Vagina (tissue), 2 donors: ENCODE results near the gene ZNF101. TPM values are rescaled to one million over a fixed set of nuclear protein-coding genes. Genes with fewer than 3 reads are reported as not detected.

ENCODE experiments used
- DNase-seq, 2 donors: peaks; one replicate each; pipeline ENCODE4 v3.0.0-alpha.2; 2017; ENCODE audit errors: extremely low spot score in 2 of 2
- H3K27ac ChIP-seq: fragments of 200-600 bp; sonication (generic); one replicate; pipeline ENCODE4 v1.5.1; 2019
- H3K27me3 ChIP-seq: fragments of 200-600 bp; sonication (generic); one replicate; pipeline ENCODE4 v1.5.1; 2019
- H3K36me3 ChIP-seq, 2 donors: fragments of 200-600 bp; sonication (generic); one replicate each; pipeline ENCODE4 v1.5.1; 2017 to 2019
- H3K4me1 ChIP-seq: fragments of 200-600 bp; sonication (generic); one replicate; pipeline ENCODE4 v1.5.1; 2019
- H3K4me3 ChIP-seq, 2 donors: fragments of 200-600 bp; sonication (generic); 1 replicate in 1 of 2; 2 replicates in 1 of 2; pipeline ENCODE4 v1.5.1; 2016 to 2019
- H3K9me3 ChIP-seq: fragments of 200-600 bp; sonication (generic); one replicate; pipeline ENCODE4 v1.5.1; 2019
- POLR2A ChIP-seq, 2 donors: fragments of 450-650 bp; IDR thresholded peaks; one replicate each; pipeline ENCODE4 v1.6.1; 2017; ENCODE audit warnings: antibody characterized with exemption in 2 of 2, mild to moderate bottlenecking in 2 of 2, moderate library complexity in 2 of 2
- POLR2AphosphoS5 ChIP-seq, 2 donors: sonication (generic); formaldehyde crosslinking; IDR thresholded peaks; one replicate each; pipeline ENCODE4 v1.9.0; 2017; ENCODE audit warnings: antibody characterized with exemption in 2 of 2, mild to moderate bottlenecking in 2 of 2, low read depth in 1 of 2; ENCODE audit not compliant: insufficient read depth in 1 of 2
- intact Hi-C: fragments of 100-400 bp; cut with DNase I; formaldehyde crosslinking; loops from one replicate; pipeline ENCODE4 v1.15.1; 2023
- total RNA-seq: library from RNA; depleted of rRNA; stranded (reverse); fragments of >200 nt; gene quantifications from one replicate; pipeline ENCODE4 v1.2.3, GENCODE V29; 2016
- TF ChIP-seq, protein P1 (sequence below), 3 experiments: fragments of 450-650 bp in 2 of 3; fragments of 200-600 bp in 1 of 3; sonication (generic) in 1 of 3; IDR thresholded peaks; one replicate each; pipeline ENCODE4 v1.5.1; 2017 to 2019; ENCODE audit warnings: antibody characterized with exemption in 3 of 3, mild to moderate bottlenecking in 2 of 3, moderate library complexity in 2 of 3

The ZNF101 gene
- total RNA-seq, 1 donor from 2014 or later = 6.9 TPM

DNA sequence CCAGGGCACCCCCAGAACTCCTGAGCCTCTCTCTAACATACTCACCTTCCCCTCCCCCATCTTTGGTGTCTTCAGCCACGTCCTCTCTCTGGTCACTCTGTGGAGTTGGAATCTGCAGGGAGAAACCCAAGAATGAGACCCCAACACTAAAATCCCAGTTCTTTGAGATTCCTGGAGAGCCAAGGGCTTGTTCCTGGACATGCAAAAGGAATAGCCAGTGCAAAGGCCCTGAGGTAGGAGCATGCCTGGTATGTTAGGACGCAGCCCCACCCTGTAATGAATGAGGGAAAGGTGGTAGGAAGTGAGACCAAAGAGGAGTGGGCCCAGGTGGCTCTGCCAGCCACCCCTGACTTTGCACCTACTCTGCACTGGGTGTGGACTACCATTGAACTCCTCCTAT is 38.2 kb upstream of the ZNF101 start:
- intact Hi-C loops = no loop called here
- no peak overlapping the region for H3K27ac ChIP-seq
- no peaks in the 10 kb centered on the region for H3K9me3 ChIP-seq
- peaks cover 15% of the 10 kb centered on the region for H3K4me1 ChIP-seq
- no peak for DNase-seq
- H3K4me3 ChIP-seq = no peak overlapping the region
- no peak for TF ChIP-seq POLR2AphosphoS5 (IDR thresholded peaks at IDR 0.05; ENCODE audit: insufficient read depth in 1 of 2, low read depth in 1 of 2)
- TF ChIP-seq, protein P1, sequence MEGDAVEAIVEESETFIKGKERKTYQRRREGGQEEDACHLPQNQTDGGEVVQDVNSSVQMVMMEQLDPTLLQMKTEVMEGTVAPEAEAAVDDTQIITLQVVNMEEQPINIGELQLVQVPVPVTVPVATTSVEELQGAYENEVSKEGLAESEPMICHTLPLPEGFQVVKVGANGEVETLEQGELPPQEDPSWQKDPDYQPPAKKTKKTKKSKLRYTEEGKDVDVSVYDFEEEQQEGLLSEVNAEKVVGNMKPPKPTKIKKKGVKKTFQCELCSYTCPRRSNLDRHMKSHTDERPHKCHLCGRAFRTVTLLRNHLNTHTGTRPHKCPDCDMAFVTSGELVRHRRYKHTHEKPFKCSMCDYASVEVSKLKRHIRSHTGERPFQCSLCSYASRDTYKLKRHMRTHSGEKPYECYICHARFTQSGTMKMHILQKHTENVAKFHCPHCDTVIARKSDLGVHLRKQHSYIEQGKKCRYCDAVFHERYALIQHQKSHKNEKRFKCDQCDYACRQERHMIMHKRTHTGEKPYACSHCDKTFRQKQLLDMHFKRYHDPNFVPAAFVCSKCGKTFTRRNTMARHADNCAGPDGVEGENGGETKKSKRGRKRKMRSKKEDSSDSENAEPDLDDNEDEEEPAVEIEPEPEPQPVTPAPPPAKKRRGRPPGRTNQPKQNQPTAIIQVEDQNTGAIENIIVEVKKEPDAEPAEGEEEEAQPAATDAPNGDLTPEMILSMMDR (IDR thresholded peaks at IDR 0.05) = no peak
- TF ChIP-seq POLR2A (IDR thresholded peaks at IDR 0.05) = no peak
- no peaks in the 10 kb centered on the region for H3K27me3 ChIP-seq
- H3K36me3 ChIP-seq = peaks cover 0 to 17% of the 10 kb centered on the region in 2 donors

DNA sequence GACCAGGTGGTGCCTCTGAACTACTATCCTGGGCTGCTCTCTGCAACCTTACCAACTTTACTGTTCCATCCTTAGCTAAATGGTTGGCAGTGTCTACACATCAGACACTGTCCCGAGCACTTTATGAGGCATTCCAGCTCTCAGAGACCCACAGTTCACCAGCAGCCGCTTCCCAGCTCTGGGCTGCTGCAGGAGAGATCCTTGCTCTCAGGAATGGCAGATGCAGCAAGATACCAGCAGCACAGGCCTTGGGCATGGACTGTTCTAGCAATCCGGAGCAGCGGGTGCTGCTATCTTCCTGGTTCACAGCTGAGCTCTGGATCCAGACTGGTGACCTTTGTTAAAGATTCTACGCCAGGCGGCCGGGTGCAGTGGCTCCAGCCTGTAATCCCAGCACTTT is 37.3 kb upstream of the ZNF101 start:
- intact Hi-C loops = no loop called here
- H3K27me3 ChIP-seq = no peaks in the 10 kb centered on the region
- peaks cover 0 to 17% of the 10 kb centered on the region in 2 donors for H3K36me3 ChIP-seq
- H3K9me3 ChIP-seq = no peaks in the 10 kb centered on the region
- peaks cover 15% of the 10 kb centered on the region for H3K4me1 ChIP-seq
- TF ChIP-seq, protein P1 (IDR thresholded peaks at IDR 0.05) = no peak
- TF ChIP-seq POLR2A (IDR thresholded peaks at IDR 0.05) (no peak), POLR2AphosphoS5 (IDR thresholded peaks at IDR 0.05; ENCODE audit: insufficient read depth in 1 of 2, low read depth in 1 of 2) (no peak)
- no peak overlapping the region for H3K4me3 ChIP-seq
- H3K27ac ChIP-seq = no peak overlapping the region
- no peak for DNase-seq

DNA sequence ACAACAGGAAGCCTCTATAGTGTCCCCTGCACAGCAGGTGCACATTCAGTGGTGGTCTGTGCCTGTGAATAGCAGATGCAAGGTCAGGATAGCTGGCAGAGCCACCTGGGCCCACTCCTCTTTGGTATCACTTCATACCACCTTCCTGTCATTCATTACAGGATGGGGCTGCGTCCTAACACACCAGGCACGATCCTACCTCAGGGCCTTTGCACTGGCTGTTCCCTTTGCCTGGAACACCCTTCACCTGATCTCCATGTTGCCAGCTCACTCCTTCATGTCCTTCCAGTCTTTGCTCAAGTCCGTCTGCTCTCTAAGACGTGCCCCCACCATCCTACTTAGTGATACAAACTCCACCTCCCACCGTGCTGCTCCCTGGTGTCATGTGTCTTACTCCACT is 36.0 kb upstream of the ZNF101 start:
- H3K4me3 ChIP-seq = no peak overlapping the region
- no peaks in the 10 kb centered on the region for H3K9me3 ChIP-seq
- H3K4me1 ChIP-seq = peaks cover 11% of the 10 kb centered on the region
- H3K36me3 ChIP-seq = peaks cover 0 to 17% of the 10 kb centered on the region in 2 donors
- no peak for DNase-seq
- intact Hi-C loops = no loop called here
- H3K27ac ChIP-seq = no peak overlapping the region
- TF ChIP-seq, protein P1 (IDR thresholded peaks at IDR 0.05) = no peak
- TF ChIP-seq POLR2AphosphoS5 (IDR thresholded peaks at IDR 0.05; ENCODE audit: insufficient read depth in 1 of 2, low read depth in 1 of 2) = no peak
- TF ChIP-seq POLR2A (IDR thresholded peaks at IDR 0.05) = no peak
- no peaks in the 10 kb centered on the region for H3K27me3 ChIP-seq

DNA sequence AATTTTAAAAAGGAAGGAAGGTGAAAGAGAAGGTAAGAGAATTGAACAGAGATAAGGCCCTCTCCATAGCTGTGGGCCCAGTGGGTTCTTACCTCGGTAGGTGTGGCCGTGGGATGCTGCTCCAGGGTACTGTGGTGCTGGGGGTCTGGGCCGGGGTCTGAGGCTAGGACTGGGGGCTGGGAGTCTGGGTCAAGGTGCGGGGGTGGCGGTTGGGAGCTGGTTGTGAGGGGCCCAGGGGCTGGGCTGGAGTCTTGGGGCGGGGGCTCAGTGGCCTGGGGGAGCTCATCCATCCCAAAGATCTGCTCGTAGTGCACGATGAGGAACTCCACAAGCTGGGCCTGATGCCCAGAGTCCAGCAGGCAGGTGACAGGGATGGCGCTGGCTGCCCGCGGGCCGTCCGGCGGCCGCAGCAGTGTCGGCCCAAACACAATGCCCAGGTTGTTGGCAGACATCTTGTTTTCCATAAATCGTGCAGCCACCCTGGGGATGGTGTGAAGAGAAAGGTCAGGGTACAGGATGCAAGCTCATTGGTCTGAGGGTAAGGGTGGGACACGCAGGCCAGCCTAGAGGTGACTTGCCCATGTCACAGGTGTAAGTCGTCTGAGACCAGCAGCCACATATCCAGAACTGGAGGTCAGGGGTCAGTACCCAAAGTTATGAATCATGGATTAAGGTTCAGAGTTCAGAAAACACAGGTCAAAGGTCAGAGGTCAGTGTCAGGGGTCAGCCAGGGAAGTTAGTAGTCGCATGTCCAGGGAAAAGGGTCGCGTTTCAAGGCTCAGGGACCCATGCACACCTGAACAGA is 34.7 kb upstream of the ZNF101 start:
- DNase-seq = no peak
- Histone ChIP-seq H3K4me1 (peaks cover under 1% of the 10 kb centered on the region), H3K27me3 (no peaks in the 10 kb centered on the region), H3K9me3 (no peaks in the 10 kb centered on the region), H3K4me3 (no peak overlapping the region), H3K27ac (no peak overlapping the region), H3K36me3 (peaks cover 0 to 17% of the 10 kb centered on the region in 2 donors)
- intact Hi-C loops = no loop called here
- TF ChIP-seq POLR2A (IDR thresholded peaks at IDR 0.05) (no peak), POLR2AphosphoS5 (IDR thresholded peaks at IDR 0.05; ENCODE audit: insufficient read depth in 1 of 2, low read depth in 1 of 2) (no peak)
- TF ChIP-seq, protein P1 (IDR thresholded peaks at IDR 0.05) = no peak
